Astrocyte (in vitro differentiated cells and primary cell): ENCODE data around the gene FAM234B.

Source experiments
- CTCF ChIP-seq: IDR thresholded peaks from 2 replicates; pipeline ENCODE4 v1.5.1; 2011; ENCODE audit warnings: low read depth, mild to moderate bottlenecking, inconsistent platforms, low read length, moderate library complexity; ENCODE audit not compliant: insufficient read depth
- EZH2 ChIP-seq: IDR thresholded peaks from 2 replicates; pipeline ENCODE4 v1.6.1; 2012; ENCODE audit warnings: mild to moderate bottlenecking, low read length, inconsistent platforms; ENCODE audit not compliant: insufficient read depth

- TF ChIP-seq CTCF (no peak), EZH2 (no peak)
Observed at GRCh38 chr12:13041224-13041623, 3.0 kb upstream of the FAM234B start.
